Hematopoietic multipotent progenitor cell (in vitro differentiated cells): ENCODE measurements around the gene OPRD1. TPM values are rescaled to one million over a fixed set of nuclear protein-coding genes. Genes with fewer than 3 reads are reported as not detected.
"Not testable (repeated sequence)": the region's sequence is repeated elsewhere in the genome, so short reads cannot be mapped to it uniquely, and the experiment has no call there.

Source experiments
- DNase-seq, 3 donors: peaks; one replicate each; pipeline ENCODE4 v3.0.0-alpha.2; 2011 to 2015; ENCODE audit warnings: low read depth in 2 of 3, low spot score in 2 of 3
- total RNA-seq: library from RNA; depleted of rRNA; stranded (reverse); fragments of >200 nt; gene quantifications from one replicate; pipeline ENCODE4 v1.2.3, GENCODE V29; 2012

The OPRD1 gene
- total RNA-seq, 1 donor: not detected

DNA sequence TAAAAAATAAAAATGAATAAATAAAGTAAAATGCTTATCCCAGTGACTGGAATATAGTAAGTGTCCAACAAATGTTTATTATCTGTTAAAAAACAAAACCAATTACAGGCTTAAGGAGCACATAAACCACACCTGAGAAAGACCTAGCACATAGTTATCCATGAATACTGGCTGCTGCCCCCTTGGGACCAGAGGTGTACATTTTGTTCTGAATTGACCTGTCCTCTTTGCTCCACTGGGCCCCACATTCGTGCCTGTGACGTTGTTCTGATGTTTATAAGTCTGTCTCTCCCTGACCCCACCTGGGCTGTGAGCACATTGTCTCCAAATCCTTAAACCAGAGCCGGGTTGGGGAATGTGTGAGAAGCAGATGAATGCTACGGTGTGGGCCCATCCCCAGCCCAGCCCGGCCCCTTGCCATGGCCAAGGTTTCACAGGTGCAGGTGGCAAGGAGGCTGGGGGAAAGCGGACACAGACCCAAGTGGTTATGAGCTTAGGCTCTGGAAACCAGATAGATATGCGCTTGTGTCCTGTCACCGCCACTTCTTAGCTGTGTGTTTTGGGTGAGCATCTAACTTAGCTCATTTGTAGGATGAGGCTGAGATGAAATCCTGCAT lies 29.1 kb downstream of the OPRD1 start:
- DNase-seq: no peak

GRCh38 chr1:28845786-28846543 lies 34.0 kb downstream of the OPRD1 start:
- DNase-seq: peak in 1 of 3 donors; percentile 52

DNA sequence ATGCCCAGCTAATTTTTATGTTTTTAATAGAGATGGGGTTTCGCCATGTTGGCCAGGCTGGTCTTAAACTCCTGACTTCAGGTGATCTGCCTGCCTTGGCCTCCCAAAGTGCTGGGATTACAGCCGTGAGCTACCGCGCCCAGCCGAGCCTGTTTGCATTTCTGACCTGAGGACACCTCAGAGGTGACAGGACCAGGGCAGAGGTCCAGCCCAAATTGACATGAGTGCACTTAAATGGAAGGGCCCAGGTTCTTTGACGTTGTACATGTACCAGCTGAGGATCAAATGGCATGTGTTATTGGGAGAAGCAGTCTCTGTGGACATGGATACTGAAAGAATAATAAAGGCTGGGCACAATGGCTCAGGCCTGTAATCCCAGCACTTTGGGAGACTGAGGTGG lies 35.2 kb downstream of the OPRD1 start:
- not testable (repeated sequence) for DNase-seq

- no peak for DNase-seq
These were observed 36.4 kb downstream of the OPRD1 start for GRCh38 chr1:28848416-28848815.

DNA sequence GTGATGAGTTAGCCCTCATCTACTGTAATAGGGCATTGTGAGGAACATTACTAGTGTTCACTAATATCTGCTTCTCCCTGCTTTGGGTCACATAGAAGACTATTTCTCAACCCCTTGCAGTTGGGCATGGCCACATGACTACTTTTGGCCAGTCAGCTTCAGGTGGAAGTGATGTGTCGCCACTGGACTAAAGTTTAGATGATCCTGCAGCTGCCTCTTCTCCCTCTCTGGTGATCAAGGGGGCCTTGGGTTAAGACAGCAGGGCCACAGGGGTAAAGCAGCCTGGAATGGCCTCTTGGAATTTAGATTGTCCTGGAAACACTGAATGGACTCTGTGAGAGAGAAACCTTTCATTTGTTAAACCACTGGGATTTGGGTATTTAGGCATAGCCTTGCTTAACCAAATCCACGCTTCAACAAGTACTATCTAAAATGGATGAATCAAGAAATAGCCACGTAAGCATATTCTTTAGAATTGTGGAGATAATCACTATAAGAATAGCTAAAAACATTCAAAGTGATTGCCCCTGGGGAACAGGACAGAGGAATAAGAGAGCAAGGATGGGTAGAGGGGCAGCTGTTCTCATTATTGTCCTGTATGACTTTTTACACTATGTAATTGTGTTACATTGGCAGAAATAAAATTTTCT lies 41.2 kb downstream of the OPRD1 start:
- no peak for DNase-seq

DNA sequence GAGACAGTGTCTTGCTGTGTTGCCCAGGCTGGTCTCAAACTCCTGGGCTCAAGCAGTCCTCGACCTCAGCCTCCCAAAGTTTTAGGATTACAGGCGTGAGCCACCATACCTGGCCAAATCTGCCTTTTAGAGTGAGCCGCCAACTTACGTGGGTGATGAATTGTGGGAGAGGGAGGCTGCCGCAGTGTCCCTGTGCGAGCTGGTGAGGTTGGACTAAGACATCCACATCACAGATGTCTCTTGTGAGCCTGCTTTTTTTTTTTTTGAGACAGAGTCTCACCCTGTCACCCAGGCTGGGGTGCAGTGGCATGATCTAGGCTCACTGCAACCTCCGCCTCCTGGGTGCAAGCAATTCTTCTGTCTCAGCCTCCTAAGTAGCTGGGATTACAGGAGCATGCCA lies 42.4 kb downstream of the OPRD1 start:
- DNase-seq: not testable (repeated sequence)

DNA sequence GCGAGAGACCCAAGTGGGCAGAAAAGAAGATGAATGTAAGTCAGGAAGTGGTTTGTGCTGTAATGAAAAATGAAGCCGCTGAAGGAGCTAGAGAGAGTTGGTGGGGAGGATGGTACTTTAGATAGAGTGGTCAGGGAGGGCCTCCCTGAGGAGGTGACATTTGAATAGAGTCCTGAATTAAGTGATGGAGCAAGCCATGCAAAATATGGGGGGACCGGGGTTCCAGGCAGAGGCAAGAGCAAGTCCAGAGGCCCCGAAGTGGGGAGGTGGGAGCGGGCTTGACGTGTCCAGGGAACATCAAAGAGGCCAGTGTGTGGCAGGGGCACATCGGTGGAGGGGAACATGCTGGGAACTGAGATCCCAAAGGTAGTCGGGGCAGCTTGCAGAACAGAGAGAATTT lies 43.1 kb downstream of the OPRD1 start:
- peak in 1 of 3 donors; percentile 19 for DNase-seq

DNA sequence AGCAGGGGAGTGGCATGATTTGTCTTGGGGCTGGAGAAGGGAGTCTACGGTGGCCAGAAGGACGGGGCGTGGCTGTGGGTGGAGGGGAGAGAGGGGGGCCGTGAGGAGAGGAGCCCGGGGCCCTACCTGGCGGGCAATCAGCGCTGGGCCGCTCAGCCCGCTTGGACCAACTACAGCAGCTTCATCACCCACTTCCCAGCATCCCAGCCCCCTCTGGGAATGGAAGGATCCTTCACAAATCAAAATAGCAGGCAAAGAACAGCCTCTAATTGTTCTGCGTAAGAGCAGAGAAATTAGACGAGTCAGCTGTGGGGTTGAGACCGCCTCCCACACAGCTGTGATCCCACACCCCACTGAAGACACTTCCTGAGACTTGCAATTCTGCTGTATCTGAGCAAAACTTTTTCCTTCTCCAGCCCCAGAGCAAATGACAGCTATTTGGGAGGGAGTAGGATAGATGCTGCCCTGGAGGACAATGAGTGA lies 43.5 kb downstream of the OPRD1 start:
- DNase-seq: no peak

DNA sequence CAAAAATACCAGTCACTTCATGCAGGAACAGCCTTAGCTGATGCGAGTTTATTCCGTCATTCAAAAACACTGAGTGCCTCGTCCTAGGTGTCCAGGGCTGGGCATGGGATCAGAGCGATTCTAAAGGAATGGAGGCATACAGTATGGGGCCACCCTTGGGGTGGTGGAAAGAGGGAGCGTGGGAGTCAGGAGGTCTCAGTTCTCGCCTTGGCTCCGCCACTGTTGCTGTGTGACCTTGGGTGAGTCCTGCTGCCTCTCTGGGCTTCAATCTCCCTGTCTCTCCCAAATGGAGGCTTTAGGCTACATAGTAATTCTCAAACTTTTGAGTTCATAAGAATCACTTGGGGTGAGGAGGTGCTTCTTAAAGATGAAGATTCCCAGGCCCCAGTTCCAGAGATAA lies 44.0 kb downstream of the OPRD1 start:
- no peak for DNase-seq

DNA sequence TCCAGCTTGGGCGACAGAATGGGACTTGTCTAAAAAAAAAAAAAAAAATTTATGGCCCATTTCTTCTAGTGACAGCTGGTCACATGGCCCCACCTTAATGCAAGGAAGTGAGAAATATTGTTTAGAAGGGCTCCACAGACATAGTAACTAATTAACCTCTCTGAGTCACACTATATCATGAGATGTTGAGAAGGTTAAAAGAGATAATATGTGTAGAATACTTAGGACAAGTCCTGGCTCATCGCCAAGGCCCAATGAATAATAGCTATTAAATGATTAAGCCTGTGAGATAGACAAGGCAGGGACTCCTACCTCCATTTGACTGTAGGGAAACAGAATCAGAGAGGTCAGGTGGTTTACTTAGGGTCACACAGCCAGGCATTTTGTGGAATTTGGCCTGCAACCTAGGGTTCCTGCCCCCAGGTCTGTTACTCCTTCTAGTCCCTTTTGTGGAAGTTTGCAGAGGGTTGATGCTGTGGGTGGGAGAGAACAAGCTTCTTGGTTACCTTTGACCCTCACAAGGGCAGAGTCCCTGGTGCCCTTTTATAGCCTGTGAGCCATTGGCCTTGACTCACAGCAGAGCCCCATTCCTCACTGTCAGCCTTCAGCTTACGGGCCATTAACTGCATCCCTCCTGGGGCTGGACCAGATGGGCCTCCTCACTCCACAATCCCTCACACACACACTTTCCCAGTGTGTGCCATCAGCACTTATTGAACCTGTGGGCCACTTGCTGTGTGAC lies 48.5 kb downstream of the OPRD1 start:
- no peak for DNase-seq

GRCh38 chr1:28862571-28863403 lies 50.8 kb downstream of the OPRD1 start:
- no peak for DNase-seq

GRCh38 chr1:28864695-28865094 lies 52.7 kb downstream of the OPRD1 start:
- no peak for DNase-seq

DNA sequence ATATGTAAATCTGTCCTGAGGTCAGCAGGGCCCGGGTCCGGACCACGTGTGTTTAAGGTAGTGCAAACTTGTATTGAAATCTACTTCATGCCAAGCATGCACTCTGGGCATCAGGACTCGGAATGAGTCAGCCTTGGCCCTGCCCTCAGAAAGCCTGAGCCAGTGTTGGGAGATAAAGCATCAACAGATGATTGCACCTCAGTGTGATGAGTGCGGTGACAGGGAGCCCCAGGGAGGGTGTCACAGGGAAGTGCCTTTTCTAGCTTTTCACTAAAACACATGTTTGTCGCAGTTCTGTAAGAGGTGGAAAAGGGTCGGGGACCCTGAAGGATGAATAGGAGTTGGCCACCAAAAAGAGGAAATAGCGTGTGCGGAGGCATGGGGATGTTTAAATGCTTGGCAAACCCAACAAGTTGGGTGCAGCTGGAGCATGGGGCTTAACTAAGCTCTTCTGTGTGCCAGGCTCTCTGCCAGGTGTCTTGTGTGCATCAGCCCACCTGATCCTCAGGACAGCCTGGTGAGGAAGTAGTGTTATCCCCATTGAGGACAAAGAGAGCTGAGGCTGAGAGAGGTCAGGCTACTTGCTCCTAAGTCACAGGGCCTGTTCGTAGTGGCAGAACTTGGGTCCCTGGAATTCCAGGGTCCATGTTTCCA lies 54.2 kb downstream of the OPRD1 start:
- no peak for DNase-seq

GRCh38 chr1:28867850-28868249 lies 55.9 kb downstream of the OPRD1 start:
- no peak for DNase-seq

DNA sequence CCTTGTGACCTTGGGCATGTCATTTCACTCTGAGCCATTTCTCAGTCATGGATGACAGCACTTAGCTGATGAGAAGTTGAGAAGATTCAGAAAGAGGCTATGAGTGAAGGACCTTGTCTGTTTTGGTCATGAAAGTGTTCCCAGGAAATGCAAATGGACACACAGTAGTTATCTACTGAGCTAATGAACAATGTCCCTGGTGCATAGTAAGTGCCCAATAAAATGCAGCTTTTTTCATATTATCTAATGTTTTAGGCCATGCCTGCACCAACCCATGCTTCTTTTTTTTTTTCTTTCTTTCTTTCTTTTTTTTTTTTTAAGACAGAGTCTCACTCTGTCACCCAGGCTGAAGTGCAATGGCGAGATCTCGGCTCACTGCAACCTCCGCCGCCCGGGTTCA lies 58.0 kb downstream of the OPRD1 start:
- no peak for DNase-seq

- no peak for DNase-seq
These were observed 59.8 kb downstream of the OPRD1 start for GRCh38 chr1:28871631-28872401.

DNA sequence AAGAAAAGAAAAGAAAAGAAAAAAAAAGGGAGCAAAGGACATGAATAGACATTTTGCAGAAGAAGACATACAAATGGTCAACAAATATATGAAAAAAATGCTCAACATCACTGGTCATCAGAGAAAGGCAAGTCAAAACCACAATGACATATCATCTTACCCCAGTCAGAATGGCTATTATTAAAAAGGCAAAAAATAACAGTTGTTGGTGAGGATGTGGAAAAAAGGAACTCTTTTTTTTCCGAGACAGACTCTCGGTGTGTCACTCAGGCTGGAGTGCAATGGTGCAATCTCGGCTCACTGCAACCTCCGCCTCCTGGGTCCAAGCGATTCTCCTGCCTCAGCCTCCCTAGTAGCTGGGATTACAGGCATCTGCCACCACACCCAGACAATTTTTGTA lies 63.2 kb downstream of the OPRD1 start:
- DNase-seq: peak in 2 of 3 donors; percentile 27 to 42

DNA sequence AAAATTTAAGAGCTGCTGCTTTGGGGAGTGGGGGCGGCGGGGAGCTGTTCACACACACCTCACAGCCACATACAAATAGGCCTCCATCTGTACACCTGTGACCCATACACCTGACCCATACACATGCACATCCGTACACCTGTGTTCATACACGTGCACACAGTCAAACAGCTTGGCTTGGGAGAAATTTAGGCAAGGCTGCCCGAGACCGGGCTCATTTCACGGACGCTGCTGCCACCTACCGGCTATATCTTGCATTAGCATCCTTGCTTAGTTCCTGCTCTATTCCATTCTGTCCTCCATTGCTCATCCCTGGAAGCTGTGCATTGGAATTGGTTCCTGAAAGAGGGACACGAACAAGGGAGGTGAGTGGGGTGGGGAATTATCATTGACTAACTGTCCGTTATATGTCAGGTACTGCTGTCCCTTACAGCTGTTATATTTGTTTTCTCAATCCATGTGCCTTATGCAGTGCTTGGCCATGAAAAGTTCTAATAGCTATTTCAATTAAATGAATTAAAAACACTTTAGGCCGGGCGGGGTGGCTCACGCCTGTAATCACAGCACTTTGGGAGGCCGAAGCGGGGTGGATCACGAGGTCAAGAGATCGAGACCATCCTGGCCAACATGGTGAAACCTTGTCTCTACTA lies 65.3 kb downstream of the OPRD1 start:
- peak; percentile 60 to 79 (median 70) for DNase-seq
